Measurements from ENCODE around the gene RPRML. TPM values are rescaled to one million over a fixed set of nuclear protein-coding genes. Genes with fewer than 3 reads are reported as not detected.

RPRML gene
- total RNA-seq, 1 experiment from 2014 or later, result 4.7 TPM

Small RNAs within 50 kb of the gene (microRNA-seq; reads per million reads assigned to microRNA genes)
- gene MIR5089 (ENCODE audit: borderline number of aligned reads), result not detected

Other genes with a start within 250 kb of the RPRML start
- gene WNT3, start 160.6 kb downstream of the RPRML start, total RNA-seq (2021), result 6.5 to 14.1 TPM (median 6.7 TPM) in 3 replicates
- 0.41 to 0.87 TPM (median 0.44 TPM) in 3 replicates for gene WNT9B, start 127.7 kb downstream of the RPRML start, total RNA-seq (2021)
- gene GOSR2, start 56.1 kb downstream of the RPRML start, total RNA-seq (2021), result 37.6 to 45.8 TPM (median 40.1 TPM) in 3 replicates
- gene CDC27, start 210.0 kb upstream of the RPRML start, total RNA-seq (2021), result 83.0 to 83.6 TPM (median 83.3 TPM) in 3 replicates
- 0.50 TPM in 1 of 3 replicates, not detected in the others for gene MYL4, start 230.1 kb upstream of the RPRML start, total RNA-seq (2021)

Measured in WTC11 (cell line).